Fibroblast of skin of left biceps (primary cell): Measurements from ENCODE around the gene SEMA5A.
"Not testable (repeated sequence)": the region's sequence is repeated elsewhere in the genome, so short reads cannot be mapped to it uniquely, and the experiment has no call there.

Source experiments
- DNase-seq, 2 experiments: peaks; one replicate each; pipeline ENCODE4 v3.0.0-alpha.2; 2013; ENCODE audit warnings: low read depth in 2 of 2

The SEMA5A gene

GRCh38 chr5:9358961-9359685 is 186.8 kb downstream of the SEMA5A start:
- peak in 1 of 2 experiments; percentile 65 for DNase-seq

- no peak for DNase-seq
These were observed 189.5 kb downstream of the SEMA5A start for GRCh38 chr5:9356351-9356825.

DNA sequence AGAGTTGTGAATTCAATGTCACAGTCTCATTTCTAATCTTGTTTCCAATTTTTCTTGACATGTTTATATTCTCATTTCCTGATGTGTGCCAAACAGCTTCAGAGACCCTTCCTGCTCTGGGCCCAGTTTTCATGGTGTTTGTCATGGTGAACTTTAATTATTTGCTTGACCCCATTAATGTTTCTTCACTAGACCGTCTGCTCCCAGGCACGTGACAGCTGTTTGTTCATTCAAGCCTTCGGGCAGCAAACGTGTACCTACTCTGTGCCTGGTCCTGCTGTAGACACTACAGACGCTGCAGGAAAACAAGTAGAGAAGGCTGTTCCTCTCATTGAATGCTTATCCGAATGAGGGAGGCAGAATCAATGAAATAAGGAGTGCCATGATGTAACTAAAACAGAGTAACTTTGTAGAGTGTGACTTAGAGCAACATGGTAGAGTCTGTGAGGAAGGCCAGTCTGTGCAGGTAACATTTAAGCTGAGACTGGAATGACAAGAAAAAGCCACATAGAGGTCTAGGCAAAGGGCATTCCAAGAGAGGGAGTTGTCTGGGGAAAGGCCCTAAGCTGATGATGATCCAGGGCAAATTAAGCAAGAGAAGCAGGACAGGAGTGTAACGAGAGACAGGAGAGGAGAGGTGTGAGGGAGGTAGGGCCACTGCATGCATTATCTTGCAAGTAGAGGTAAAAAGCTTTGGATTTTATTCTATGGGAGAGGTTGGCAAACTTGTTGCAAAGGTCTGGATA is 191.4 kb downstream of the SEMA5A start:
- DNase-seq: no peak

- DNase-seq: not testable (repeated sequence)
These were observed 192.8 kb downstream of the SEMA5A start for GRCh38 chr5:9353048-9353447.

DNA sequence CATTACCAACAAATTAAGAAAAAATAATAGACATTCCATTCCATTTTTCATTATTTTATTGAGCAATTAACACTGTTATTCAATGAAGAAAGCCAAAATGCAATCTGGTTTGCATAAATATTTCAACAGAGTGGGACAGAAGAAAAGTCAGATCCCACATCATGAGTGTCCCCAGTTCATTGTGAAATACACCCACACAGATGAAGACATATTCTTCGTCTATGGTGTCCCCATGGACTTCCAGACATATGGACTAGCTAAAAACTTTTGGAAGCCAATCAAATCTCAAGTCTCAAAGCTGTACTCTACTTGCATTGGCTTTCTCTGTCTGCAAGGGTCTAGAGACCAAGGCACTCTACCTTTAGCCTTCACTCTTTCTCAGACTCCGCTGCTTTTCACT is 194.3 kb downstream of the SEMA5A start:
- no peak for DNase-seq

GRCh38 chr5:9350301-9350797 is 195.5 kb downstream of the SEMA5A start:
- DNase-seq: no peak

DNA sequence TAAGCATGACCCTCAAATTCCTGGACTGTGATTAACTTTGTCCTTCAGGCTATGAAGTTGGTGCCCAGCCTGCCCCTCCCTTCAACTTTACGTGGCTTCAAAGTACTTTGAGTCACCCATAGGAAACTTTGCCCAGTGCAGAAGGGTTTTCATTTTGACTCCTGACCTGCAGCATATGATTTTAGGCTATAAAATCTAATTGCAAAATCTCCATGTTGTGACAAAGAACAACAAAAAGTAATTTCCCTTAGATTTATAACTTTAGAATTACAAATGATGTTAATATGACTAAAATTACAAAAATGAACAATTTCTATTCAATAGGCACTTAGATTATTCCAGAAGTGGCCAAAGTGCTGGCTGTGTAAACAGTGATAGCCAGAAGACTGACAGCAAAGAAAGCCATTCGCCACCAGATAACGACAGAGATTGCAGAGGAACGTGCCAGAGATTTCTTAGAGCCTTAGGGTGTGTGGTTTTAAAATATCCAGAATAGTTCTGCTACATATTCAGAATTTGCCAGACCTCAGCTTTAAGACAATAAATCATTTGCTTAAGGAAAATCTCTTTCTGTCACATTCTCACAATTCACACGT is 197.4 kb downstream of the SEMA5A start:
- peak; percentile 72 to 75 for DNase-seq

GRCh38 chr5:9347541-9348295 is 198.2 kb downstream of the SEMA5A start:
- no peak for DNase-seq

GRCh38 chr5:9347032-9347431 is 198.8 kb downstream of the SEMA5A start:
- DNase-seq: no peak

DNA sequence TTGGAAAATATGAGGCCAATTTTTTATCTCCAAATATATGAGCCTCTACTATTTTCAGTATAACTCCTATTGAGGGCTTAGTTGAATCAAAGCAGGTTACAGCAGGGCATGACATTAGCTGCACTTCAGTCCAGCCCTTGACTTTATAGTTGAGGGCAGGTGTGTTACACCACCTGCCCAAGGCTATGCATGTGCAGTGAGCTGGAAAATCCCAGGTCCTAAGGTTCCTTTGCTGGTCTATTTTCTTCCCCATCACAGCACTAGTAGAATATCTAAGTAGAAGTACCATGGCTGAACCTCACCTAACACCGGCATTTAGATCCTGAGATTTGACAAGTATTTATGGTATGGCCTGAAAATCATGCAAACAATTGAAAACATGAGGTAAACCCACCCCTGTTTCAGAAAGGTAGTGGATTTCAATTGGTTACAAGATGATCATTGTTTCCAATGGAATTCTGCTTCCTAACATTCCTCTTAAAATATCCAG is 201.1 kb downstream of the SEMA5A start:
- no peak for DNase-seq

- DNase-seq: no peak
These were observed 202.6 kb downstream of the SEMA5A start for GRCh38 chr5:9343146-9343850.

GRCh38 chr5:9342161-9342787 is 203.6 kb downstream of the SEMA5A start:
- DNase-seq: no peak

DNA sequence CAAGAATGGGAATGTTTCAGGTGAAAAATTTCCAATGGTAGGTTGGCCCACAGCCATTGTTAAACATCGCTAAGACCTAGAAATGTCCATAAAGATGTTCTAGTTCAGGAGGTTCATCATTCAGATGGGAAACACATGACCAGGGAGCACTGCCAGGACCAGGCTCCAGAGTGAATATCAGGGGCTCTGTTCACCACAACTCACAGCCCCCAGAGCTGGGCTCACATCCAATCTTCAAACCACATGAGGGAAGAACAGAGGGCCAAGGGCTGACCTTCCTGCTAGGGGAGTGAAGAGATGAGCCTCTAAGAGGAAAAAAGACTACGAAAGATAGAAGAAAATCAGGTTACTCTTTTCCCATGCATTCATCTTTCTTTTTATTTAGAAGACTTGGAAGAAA is 205.8 kb downstream of the SEMA5A start:
- no peak for DNase-seq

DNA sequence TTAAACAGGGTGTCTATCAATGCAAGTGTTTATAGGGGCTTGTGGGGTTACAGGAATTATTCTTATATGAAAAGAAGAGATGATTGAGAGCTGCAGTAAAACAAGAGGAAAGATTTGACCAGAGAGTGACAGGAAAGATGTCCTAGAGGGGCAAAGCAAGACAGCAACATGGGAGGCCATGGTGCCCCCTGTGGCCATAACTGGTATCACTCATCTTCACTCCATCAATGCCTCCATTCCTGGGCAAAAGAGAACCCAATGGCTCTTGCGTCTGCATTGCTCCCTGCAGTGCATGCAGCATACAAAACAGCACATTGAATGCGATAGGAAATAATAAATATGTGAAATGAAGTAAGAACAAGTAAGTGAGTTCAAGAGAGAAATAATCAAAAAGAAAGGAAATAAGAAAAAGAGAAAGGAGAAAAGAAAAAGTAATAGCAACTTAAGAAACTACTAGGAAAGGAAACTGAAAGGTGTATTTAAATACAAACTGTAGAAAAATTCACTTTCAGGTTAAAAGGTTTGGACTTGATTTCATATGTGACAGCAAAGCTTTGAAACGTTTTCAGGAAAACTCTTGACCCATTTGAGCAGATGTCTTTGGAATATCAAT is 206.6 kb downstream of the SEMA5A start:
- DNase-seq: no peak

- DNase-seq: no peak
These were observed 207.1 kb downstream of the SEMA5A start for GRCh38 chr5:9338796-9339195.

DNA sequence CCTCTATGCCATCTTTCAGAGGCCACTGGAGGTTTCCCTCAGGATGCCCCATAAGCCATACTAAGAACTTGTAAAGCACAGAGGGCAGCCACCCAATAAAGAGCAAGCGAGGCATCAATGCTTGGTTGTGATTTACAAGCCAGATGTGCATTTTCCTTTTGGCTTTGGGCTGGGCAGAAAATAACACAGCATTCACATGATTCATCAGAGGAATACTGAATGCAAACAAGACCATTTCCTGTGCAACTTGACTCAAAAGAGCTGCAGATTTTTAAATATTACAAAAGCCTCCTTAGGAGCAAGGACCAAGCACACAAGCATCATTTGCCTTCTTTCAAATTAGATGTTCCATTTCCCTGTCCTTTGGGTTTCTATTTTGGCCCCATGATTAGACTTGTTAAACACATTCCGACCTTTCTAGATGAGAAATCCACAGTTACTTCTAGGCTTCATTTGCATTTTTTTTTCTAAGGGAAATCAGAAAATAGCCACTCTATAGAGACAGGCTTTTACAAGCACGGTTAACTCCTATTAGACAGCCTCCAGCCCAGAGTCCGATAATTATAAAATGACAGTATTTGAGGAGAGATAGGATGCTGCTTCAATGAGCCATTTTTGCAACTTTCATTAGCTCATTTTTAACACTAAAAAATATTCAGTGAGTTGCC is 207.8 kb downstream of the SEMA5A start:
- no peak for DNase-seq

GRCh38 chr5:9335754-9336495 is 209.9 kb downstream of the SEMA5A start:
- no peak for DNase-seq

DNA sequence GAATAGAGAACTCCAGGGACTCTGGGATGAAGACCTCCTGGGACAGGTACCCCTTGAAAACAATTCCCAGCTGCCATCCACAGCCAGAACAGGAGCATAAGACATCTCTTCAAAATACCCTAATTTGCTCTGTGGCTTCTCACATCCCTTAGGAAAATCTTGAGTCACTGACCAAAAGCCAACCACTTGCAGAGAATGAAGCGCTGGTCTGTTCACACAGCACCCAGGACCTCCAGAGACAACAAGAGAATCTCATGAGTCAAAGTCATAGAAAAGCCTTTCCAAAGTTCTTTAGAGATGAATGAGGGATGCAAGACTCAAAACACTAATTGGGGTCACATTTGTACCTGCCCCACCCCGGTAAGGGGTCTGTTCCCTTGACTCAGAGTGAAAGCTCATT is 210.6 kb downstream of the SEMA5A start:
- no peak for DNase-seq

DNA sequence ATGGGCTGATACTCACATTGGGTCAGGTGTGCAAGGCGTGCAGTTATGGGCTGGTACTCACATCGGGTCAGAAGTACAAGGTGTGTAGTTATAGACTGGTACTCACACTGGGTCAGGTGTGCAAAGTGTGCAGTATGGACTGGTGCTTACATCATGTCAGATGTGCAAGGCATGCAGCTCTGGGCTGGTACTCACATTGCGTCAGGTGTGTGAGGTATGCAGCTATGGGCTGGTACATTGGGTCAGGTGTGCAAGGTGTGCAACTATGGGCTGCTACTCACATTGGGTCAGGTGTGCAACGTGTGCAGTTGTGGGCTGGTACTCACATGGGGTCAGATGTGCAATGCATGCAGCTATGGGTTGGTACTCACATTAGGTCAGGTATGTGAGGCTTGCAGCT is 213.8 kb downstream of the SEMA5A start:
- no peak for DNase-seq
